ENCODE data around the gene MYMK.

The MYMK gene

GRCh38 chr9:133523106-133523505 is 1.7 kb downstream of the MYMK start:
- Histone ChIP-seq H3K4me1 (ENCODE audit: low read length) (no peaks in the 10 kb centered on the region), H4K20me1 (ENCODE audit: insufficient read depth, low read length) (no peaks in the 10 kb centered on the region), H3K9me3 (ENCODE audit: insufficient read depth, low read length) (no peaks in the 10 kb centered on the region), H3K79me2 (ENCODE audit: low read length) (no peaks in the 10 kb centered on the region), H3K9ac (ENCODE audit: low read length) (no peak overlapping the region), H3K27me3 (ENCODE audit: low read depth, low read length) (peaks cover 33% of the 10 kb centered on the region), H3K4me3 (ENCODE audit: low read length) (no peak overlapping the region), H2AFZ (ENCODE audit: low read depth, low read length) (no peak overlapping the region), H3K36me3 (replicated peaks; ENCODE audit: low read depth, low read length) (no peaks in the 10 kb centered on the region), H3K4me2 (ENCODE audit: low read length) (no peak overlapping the region), H3K27ac (ENCODE audit: low read length) (no peak overlapping the region)
- no peak for TF ChIP-seq CTCF (IDR thresholded peaks at IDR 0.05; ENCODE audit: low read depth, low read length)

- H3K9me3 ChIP-seq (ENCODE audit: insufficient read depth, low read length): no peaks in the 10 kb centered on the region
Measured at GRCh38 chr9:133522073-133522910, 2.5 kb downstream of the MYMK start.

GRCh38 chr9:133521122-133522072 is 3.4 kb downstream of the MYMK start:
- Histone ChIP-seq H3K27me3 (ENCODE audit: low read depth, low read length) (peaks cover 22% of the 10 kb centered on the region), H3K79me2 (ENCODE audit: low read length) (no peaks in the 10 kb centered on the region), H4K20me1 (ENCODE audit: insufficient read depth, low read length) (no peaks in the 10 kb centered on the region), H3K27ac (ENCODE audit: low read length) (no peak overlapping the region), H3K4me3 (ENCODE audit: low read length) (no peak overlapping the region), H3K9ac (ENCODE audit: low read length) (no peak overlapping the region), H3K36me3 (replicated peaks; ENCODE audit: low read depth, low read length) (no peaks in the 10 kb centered on the region), H3K4me1 (ENCODE audit: low read length) (no peaks in the 10 kb centered on the region), H3K9me3 (ENCODE audit: insufficient read depth, low read length) (no peaks in the 10 kb centered on the region), H2AFZ (ENCODE audit: low read depth, low read length) (no peak overlapping the region), H3K4me2 (ENCODE audit: low read length) (no peak overlapping the region)
- no peak for TF ChIP-seq CTCF (IDR thresholded peaks at IDR 0.05; ENCODE audit: low read depth, low read length)
- no peak for TF ChIP-seq EZH2phosphoT487 (IDR thresholded peaks at IDR 0.05; ENCODE audit: low read depth)

More at GRCh38 chr9:133522073-133522910, 2.5 kb downstream of the MYMK start:
- H2AFZ ChIP-seq (ENCODE audit: low read depth, low read length): no peak overlapping the region
- H3K36me3 ChIP-seq (replicated peaks; ENCODE audit: low read depth, low read length): no peaks in the 10 kb centered on the region
- H3K4me1 ChIP-seq (ENCODE audit: low read length): no peaks in the 10 kb centered on the region
- H4K20me1 ChIP-seq (ENCODE audit: insufficient read depth, low read length): no peaks in the 10 kb centered on the region
- H3K4me2 ChIP-seq (ENCODE audit: low read length): no peak overlapping the region
- H3K9ac ChIP-seq (ENCODE audit: low read length): no peak overlapping the region
- TF ChIP-seq CTCF (IDR thresholded peaks at IDR 0.05; ENCODE audit: low read depth, low read length) (no peak), EZH2phosphoT487 (IDR thresholded peaks at IDR 0.05; ENCODE audit: low read depth) (no peak)
- H3K27me3 ChIP-seq (ENCODE audit: low read depth, low read length): peaks cover 27% of the 10 kb centered on the region
- H3K4me3 ChIP-seq (ENCODE audit: low read length): no peak overlapping the region
- no peaks in the 10 kb centered on the region for H3K79me2 ChIP-seq (ENCODE audit: low read length)
- no peak overlapping the region for H3K27ac ChIP-seq (ENCODE audit: low read length)
